Airway epithelial cell (primary cell): ENCODE results near the gene SLC6A12. TPM values are rescaled to one million over a fixed set of nuclear protein-coding genes. Genes with fewer than 3 reads are reported as not detected.

Source experiments
- total RNA-seq: library from RNA; depleted of rRNA; stranded (reverse); fragments of >200 nt; gene quantifications from 2 replicates; pipeline ENCODE4 v1.2.3, GENCODE V29; 2015

Gene SLC6A12
- not detected in 2 replicates for total RNA-seq

GRCh38 chr12:214003-214741 is at the start of gene SLC6A12:
Gene SLC6A12 (minus strand): TSS chr12:214157. CDS start chr12:209986, 4,171 bp downstream.

GRCh38 chr12:262817-263216 is 48.9 kb upstream of the SLC6A12 start, which contains the start of gene SLC6A13:
Gene SLC6A13 (minus strand): TSS chr12:262836. CDS start chr12:260052, 2,784 bp downstream.

Other genes with a start within 250 kb of the SLC6A12 start
- gene IQSEC3, start 147.4 kb downstream of the SLC6A12 start, total RNA-seq, result not detected in 2 replicates
- not detected in 2 replicates for gene SLC6A13, start 48.7 kb upstream of the SLC6A12 start, total RNA-seq
- gene KDM5A, start 175.2 kb upstream of the SLC6A12 start, total RNA-seq, result 23.0 and 41.7 TPM in 2 replicates
- 4.9 and 5.1 TPM in 2 replicates for gene CCDC77, start 187.5 kb upstream of the SLC6A12 start, total RNA-seq
- gene B4GALNT3, start 245.8 kb upstream of the SLC6A12 start, total RNA-seq, result 10.3 and 11.6 TPM in 2 replicates